SJSA1 (cell line): ENCODE data around the gene LEP. TPM values are rescaled to one million over a fixed set of nuclear protein-coding genes. Genes with fewer than 3 reads are reported as not detected.
"Not testable (repeated sequence)": the region's sequence is repeated elsewhere in the genome, so short reads cannot be mapped to it uniquely, and the experiment has no call there.

ENCODE experiments used
- DNase-seq, 2 experiments: peaks; one replicate each; pipeline ENCODE4 v3.0.0-alpha.2; 2015 to 2020; ENCODE audit warnings: low spot score in 2 of 2, low read depth in 1 of 2
- H3K27ac ChIP-seq: fragments of 250-450 bp; sonication (Bioruptor Pico); 2 replicates; pipeline ENCODE4 v1.5.1; 2020; ENCODE audit warnings: mild to moderate bottlenecking, moderate library complexity
- H3K27me3 ChIP-seq: fragments of 250-450 bp; sonication (Bioruptor Pico); replicated peaks from 2 replicates; pipeline ENCODE4 v1.5.1; 2020; ENCODE audit warnings: mild to moderate bottlenecking, moderate library complexity
- H3K36me3 ChIP-seq: fragments of 250-450 bp; sonication (Bioruptor Pico); 2 replicates; pipeline ENCODE4 v1.5.1; 2020; ENCODE audit warnings: mild to moderate bottlenecking
- H3K4me1 ChIP-seq: fragments of 250-450 bp; sonication (Bioruptor Pico); replicated peaks from 2 replicates; pipeline ENCODE4 v1.6.1; 2021; ENCODE audit warnings: mild to moderate bottlenecking
- H3K4me3 ChIP-seq: fragments of 250-450 bp; sonication (Bioruptor Pico); 2 replicates; pipeline ENCODE4 v1.5.1; 2020; ENCODE audit warnings: mild to moderate bottlenecking
- H3K9me3 ChIP-seq: fragments of 250-450 bp; sonication (Bioruptor Pico); replicated peaks from 2 replicates; pipeline ENCODE4 v1.5.1; 2020; ENCODE audit warnings: mild to moderate bottlenecking
- total RNA-seq: library from RNA; depleted of rRNA; stranded (reverse); fragments of >200 nt; shearing (Covaris generic); gene quantifications from 2 replicates; pipeline ENCODE4 v1.2.3, GENCODE V29; 2014

LEP gene
- total RNA-seq, 1 experiment from 2014 or later = not detected

DNA sequence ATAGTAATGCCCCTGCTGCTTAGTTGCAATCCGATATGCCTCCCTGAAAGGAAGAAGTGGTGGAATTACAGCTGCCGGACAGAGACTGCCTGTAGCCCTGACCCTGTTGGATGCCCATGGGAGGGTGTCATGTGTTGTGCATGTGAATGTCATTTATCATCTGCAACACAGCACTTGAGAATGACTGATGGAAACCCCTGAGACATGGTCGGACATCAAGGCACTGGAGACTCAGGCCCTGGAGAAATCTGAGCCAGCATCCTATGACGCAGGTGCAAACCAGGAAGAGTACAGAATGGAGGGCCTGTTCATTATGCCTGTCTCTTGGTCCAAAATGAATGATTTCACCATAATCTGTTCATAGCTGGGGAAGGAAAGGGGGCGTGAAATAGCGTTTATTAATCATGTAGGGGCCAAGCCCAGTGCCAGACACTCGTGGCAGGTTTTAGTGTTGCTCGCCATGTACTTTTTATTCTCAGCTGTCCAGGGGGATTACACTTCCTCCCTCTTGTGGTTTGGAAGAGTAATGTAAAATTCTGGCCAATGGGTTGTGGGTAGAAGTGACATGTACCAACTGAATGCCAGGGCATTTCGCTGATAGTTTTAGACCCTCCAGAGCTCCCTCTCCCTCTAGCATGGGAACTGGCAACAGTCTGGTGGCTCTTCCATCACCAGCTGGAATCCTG, 23.0 kb upstream of the LEP start:
- no peaks in the 10 kb centered on the region for H3K4me1 ChIP-seq

DNA sequence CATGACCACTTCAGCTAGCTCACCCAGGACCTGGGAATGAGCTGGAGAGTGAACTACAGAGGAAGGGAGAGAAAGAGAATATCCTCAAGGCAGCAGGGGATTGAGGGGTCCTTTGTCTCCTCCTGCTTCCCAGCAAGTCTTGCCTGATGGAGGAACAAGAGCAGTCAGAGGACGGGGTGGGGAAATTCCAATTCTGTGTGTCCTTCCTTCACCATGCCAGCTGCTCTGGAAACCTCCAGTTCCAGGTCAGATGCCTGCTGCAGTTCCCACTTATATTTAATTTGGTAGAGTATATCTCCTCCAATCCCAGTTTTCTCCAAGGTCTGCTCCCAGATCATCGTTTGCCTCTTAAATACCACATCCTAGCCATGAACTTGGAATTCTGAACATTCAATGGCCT, 21.4 kb upstream of the LEP start:
- H3K4me1 ChIP-seq = no peaks in the 10 kb centered on the region
- DNase-seq = no peak

More for the DNA sequence above, 23.0 kb upstream of the LEP start:
- H3K36me3 ChIP-seq = no peaks in the 10 kb centered on the region
- DNase-seq = no peak
- peaks cover 23% of the 10 kb centered on the region for H3K27me3 ChIP-seq
- H3K9me3 ChIP-seq = no peaks in the 10 kb centered on the region
- H3K4me3 ChIP-seq = no peak overlapping the region
- no peak overlapping the region for H3K27ac ChIP-seq

DNA sequence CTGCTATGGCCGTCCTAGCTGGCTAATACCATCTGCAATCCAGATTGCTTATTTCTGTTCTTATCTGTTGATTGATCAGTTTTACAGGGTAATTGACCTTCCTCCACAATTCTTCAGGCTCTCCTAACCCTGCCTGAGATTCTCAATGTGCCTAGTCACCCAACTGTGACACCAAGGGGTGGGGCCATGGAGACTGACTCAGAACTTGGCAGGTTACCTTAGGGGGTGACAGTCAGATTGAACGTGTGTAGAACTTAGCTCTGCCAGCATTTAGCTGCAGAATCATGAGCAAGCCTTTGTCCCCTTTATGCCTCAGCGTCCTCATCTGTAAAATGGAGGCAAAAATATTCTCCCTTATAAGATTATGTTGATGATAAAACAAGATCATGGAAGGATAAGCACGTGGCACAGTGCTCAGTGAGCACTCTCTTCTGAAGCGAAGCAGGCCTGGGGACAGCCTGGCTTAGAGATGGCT, 19.1 kb upstream of the LEP start:
- Histone ChIP-seq H3K36me3 (no peaks in the 10 kb centered on the region), H3K4me1 (no peaks in the 10 kb centered on the region), H3K4me3 (no peak overlapping the region), H3K27ac (no peak overlapping the region), H3K9me3 (no peaks in the 10 kb centered on the region), H3K27me3 (peaks cover 11% of the 10 kb centered on the region; the same call in 1 of the 2 replicates)
- DNase-seq = no peak

More for the DNA sequence above, 21.4 kb upstream of the LEP start:
- Histone ChIP-seq H3K4me3 (no peak overlapping the region), H3K27ac (no peak overlapping the region), H3K27me3 (peaks cover 17% of the 10 kb centered on the region), H3K9me3 (no peaks in the 10 kb centered on the region), H3K36me3 (no peaks in the 10 kb centered on the region)

DNA sequence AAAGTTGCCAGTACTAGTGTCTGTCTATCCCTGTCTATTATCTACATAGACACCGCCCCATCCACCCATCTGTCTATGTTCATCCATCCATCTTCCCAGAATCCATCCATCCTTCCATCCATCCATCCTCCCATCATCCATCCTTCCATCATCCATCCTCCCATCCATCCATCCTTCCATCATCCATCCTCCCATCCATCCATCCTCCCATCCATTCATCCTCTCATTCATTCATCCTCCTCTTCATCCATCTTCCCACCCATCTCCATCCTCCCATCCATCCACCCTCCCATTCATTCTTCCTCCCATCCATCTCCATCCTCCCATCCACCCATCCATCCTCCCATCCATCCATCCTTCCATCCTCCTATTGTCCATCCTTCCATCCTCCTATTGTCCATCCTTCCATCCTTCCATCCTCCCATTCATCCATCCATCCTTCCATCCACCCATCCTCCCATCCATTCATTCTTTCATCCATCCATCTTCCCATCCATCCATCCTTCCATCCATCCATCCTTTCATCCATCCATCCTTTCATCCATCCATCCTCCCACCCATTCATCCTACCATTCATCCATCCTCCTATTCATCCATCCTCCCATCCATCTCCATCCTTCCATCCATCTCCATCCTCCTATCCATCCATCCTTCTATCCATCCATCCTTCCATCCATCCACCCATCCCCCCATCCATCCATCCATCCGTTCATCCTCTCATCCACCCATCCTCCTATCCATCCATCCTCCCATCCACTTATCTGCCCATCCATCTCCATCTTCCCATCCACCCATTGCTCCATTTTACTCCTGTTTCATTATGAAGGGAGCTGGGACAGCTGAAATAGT, 14.7 kb upstream of the LEP start:
- Histone ChIP-seq H3K4me3 (no peak overlapping the region), H3K36me3 (no peaks in the 10 kb centered on the region), H3K9me3 (no peaks in the 10 kb centered on the region), H3K4me1 (no peaks in the 10 kb centered on the region), H3K27ac (no peak overlapping the region), H3K27me3 (peaks cover 12% of the 10 kb centered on the region; the same call in 1 of the 2 replicates)
- no peak for DNase-seq

DNA sequence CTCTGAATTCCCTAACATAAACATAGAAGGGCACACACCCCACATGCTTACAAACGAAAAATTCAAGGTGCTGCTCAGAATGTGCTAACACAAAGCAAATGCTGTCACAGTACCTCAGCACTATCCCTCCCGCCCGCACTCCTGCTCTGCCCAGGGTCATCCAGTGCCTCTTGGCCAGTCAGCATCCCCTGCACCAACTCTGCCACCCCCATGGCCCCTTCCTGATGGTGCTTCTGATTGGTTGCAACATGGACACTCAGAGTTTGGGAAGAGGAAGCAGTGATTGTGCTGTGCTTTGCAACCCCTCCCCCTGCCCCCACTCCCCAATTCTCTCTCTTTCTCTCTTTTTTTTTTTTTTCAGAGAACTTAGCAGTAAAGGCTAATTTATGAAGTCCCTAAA, 13.8 kb upstream of the LEP start:
- Histone ChIP-seq H3K36me3 (no peaks in the 10 kb centered on the region), H3K27me3 (peaks cover 12% of the 10 kb centered on the region), H3K4me1 (no peaks in the 10 kb centered on the region), H3K27ac (no peak overlapping the region), H3K4me3 (no peak overlapping the region), H3K9me3 (no peaks in the 10 kb centered on the region)
- DNase-seq = no peak

DNA sequence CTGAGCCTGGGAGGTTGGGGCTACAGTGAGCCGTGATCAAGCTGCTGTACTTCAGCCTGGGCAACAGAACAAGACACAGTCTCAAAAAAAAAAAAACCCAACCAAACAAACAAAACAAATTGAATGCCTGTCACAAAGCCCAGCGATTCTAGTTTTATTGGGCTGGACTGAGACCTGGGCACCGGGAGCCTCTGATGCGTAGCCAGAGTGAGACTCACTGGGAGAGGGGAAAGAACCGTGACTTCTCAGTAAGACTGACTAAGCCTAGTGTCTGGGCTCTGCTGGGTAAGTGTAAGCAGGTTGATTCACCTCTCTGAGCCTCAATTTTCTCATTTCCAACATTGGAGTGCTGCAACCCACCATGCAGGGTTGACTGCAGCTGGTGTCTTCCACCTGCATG, 10.1 kb upstream of the LEP start:
- Histone ChIP-seq H3K36me3 (no peaks in the 10 kb centered on the region), H3K4me3 (no peak overlapping the region), H3K27me3 (peaks cover 12% of the 10 kb centered on the region)

DNA sequence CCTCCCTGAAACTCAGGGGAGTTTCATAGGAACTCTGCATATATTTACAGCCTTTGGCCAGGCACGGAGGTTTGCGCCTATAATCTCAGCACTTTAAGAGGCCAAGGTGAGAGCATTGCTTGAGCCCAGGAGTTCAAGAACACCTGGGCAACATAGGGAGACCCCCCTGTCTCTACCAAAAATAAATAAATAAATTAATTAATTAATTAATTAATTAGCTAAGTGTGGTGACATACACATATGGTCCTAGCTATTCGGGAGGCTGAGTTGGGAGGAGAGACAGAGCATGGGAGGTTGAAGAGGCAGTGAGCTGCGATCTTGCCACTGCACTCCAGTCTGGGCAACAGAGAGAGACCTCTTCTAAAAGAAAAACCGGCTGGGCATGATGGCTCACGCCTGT, 9.4 kb upstream of the LEP start:
- no peak for DNase-seq
- H3K9me3 ChIP-seq = no peaks in the 10 kb centered on the region
- no peaks in the 10 kb centered on the region for H3K4me1 ChIP-seq
- no peaks in the 10 kb centered on the region for H3K36me3 ChIP-seq
- H3K27me3 ChIP-seq = peaks cover 12% of the 10 kb centered on the region
- no peak overlapping the region for H3K27ac ChIP-seq
- H3K4me3 ChIP-seq = no peak overlapping the region

More for the DNA sequence above, 10.1 kb upstream of the LEP start:
- Histone ChIP-seq H3K27ac (no peak overlapping the region), H3K4me1 (no peaks in the 10 kb centered on the region), H3K9me3 (no peaks in the 10 kb centered on the region)
- no peak for DNase-seq

DNA sequence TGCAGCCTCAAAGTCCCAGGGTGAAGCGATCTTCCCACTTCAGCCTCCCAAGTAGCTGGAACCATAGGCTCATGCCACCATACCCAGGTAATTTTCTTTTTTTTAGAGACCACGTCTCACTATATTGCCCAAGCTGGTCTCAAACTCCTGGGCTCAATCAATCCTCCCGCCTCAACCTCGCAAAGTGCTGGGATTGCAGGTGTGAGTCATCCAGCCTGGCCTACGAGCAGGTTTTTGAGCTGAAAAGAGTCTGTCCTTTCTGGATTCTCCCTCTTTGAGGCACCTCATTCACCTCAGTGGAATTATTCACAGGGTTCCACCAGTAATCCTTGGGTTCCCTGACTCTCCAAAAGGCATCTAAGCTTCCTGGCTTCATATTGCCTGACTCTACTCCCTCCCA, 7.6 kb upstream of the LEP start:
- no peaks in the 10 kb centered on the region for H3K4me1 ChIP-seq
- H3K27me3 ChIP-seq = peaks cover 7% of the 10 kb centered on the region
- H3K4me3 ChIP-seq = no peak overlapping the region
- no peaks in the 10 kb centered on the region for H3K9me3 ChIP-seq
- H3K27ac ChIP-seq = no peak overlapping the region
- no peaks in the 10 kb centered on the region for H3K36me3 ChIP-seq
- no peak for DNase-seq

DNA sequence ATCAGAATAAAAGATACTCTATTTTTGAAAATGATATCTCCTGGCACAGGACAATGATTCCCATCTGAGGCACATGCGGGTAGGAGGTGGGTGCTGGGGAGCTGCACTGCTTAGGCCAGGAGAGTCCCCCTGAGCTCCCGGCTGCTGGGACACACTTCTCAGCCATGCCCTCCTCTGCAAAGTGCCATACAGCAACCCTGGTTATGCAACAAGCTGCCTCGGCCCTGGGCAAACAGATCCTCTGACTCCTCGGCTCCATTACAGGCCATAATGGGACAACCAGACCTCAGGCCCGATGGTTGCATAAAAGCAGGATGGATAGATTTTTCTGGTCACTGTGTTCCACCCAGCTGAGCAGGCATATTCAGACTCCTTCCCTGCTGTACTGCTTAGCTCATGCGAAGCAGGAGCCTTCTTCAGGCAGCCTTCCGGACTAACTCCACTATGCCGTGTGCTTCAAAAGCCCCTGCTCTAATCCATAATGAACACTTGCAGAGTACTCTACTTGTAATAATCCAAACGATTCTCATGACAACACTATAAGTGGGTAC, 6.5 kb upstream of the LEP start:
- H3K27me3 ChIP-seq = peaks cover 2% of the 10 kb centered on the region
- H3K4me3 ChIP-seq = no peak overlapping the region
- no peaks in the 10 kb centered on the region for H3K36me3 ChIP-seq
- H3K9me3 ChIP-seq = no peaks in the 10 kb centered on the region
- H3K27ac ChIP-seq = no peak overlapping the region
- DNase-seq = no peak
- no peaks in the 10 kb centered on the region for H3K4me1 ChIP-seq

DNA sequence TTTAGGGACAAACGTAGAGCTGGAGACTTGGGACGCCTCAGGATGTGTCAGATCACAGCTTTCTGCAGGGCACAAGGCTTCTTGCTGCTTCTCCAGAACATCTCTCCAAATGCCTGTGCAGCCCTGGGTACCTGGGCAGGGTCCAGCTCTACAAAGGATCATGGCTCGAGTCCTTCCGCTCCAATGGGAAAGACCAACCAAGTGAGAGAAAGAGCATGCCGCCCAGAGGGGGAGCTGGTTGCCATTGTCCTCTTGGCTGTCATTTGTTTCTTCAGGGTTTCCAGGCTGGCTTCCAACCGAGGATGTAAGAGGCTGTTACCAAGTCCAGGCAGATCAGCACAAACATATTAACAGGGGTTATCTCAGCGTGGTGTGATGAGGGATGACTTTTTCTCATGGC, 5.6 kb upstream of the LEP start:
- Histone ChIP-seq H3K4me1 (no peaks in the 10 kb centered on the region), H3K9me3 (peaks cover 3% of the 10 kb centered on the region), H3K4me3 (no peak overlapping the region), H3K27me3 (peaks cover 2% of the 10 kb centered on the region; the same call in 1 of the 2 replicates), H3K36me3 (no peaks in the 10 kb centered on the region), H3K27ac (no peak overlapping the region)
- DNase-seq = no peak

DNA sequence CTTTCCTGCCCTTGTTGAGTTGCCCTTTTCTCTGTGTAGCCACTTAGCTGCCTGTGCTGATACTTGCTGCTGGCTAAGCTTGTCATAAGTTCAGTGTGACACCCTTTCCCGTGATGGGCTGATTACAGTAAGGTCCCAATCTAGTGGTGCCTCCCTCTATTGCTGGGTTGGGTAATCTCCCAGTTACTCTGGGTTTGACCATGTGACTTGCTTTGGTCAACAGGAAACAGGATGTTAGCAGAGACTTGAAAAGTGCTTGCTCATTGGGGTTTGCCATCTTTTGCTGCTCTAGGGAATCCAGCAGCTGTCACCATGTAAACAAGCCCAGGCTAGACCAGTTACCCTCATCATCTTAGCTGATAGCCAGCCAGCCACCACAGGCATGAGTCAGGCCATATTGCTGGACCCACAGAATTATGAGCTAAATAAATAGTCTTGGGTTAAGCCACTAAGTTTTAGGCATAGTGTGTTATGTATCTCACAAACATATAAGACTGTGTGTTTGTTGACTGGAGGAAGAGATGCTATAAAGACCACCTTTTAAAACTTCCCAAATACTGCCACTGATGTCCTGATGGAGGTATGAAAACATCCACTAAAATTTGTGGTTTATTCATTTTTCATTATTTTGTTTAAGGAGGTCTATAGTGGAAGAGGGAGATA, 4.0 kb upstream of the LEP start:
- peaks cover 12% of the 10 kb centered on the region for H3K9me3 ChIP-seq
- no peaks in the 10 kb centered on the region for H3K4me1 ChIP-seq
- H3K4me3 ChIP-seq = no peak overlapping the region
- no peaks in the 10 kb centered on the region for H3K36me3 ChIP-seq
- DNase-seq = no peak
- no peak overlapping the region for H3K27ac ChIP-seq
- H3K27me3 ChIP-seq = 0 out of 2 replicates have a peak, but pooled peaks cover 2% of the 10 kb centered on the region

DNA sequence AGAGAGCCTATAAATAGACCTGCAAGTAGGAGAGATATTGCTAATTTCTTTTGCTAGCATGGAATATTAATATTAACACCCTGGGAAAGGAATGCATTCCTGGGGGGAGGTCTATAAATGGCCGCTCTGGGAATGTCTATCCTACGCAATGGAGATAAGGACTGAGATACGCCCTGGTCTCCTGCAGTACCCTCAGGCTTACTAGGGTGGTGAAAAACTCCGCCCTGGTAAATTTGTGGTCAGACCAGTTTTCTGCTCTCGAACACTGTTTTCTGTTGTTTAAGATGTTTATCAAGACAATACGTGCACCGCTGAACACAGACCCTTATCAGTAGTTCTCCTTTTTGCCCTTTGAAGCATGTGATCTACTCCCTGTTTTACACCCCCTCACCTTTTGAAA, 1.9 kb upstream of the LEP start:
- H3K4me1 ChIP-seq, H3K27ac ChIP-seq, H3K36me3 ChIP-seq, H3K4me3 ChIP-seq, DNase-seq, H3K27me3 ChIP-seq: not testable (repeated sequence)
- H3K9me3 ChIP-seq = peaks cover 12% of the 10 kb centered on the region

DNA sequence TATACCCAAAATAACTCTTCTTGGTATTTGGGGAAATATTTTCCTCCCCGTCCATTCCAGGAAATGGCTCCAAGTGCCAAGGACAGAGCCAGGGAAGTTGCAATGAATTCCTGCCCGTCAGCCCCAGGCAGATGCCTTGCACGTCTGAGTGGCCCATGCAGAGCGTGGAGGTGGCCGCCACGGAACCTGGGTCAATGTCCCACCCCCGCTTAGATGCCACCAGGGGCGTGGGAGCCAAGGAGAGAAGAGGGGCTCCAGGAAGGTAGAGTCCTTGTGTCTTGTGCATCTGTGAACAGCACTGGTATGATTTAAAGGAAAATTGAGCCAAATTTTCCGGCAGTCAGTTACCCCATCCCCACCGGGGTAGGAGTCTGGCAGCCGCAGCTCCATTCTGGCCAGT, 1.6 kb downstream of the LEP start:
- DNase-seq = no peak
- H3K27ac ChIP-seq = no peak overlapping the region
- no peak overlapping the region for H3K4me3 ChIP-seq
- H3K36me3 ChIP-seq = no peaks in the 10 kb centered on the region
- no peaks in the 10 kb centered on the region for H3K27me3 ChIP-seq
- no peaks in the 10 kb centered on the region for H3K4me1 ChIP-seq
- peaks cover 12% of the 10 kb centered on the region for H3K9me3 ChIP-seq
